Vagina (tissue), 2 donors: ENCODE data around the gene CAST.

Experiments
- POLR2A ChIP-seq, 2 donors: fragments of 450-650 bp; IDR thresholded peaks; one replicate each; pipeline ENCODE4 v1.6.1; 2017; ENCODE audit warnings: antibody characterized with exemption in 2 of 2, mild to moderate bottlenecking in 2 of 2, moderate library complexity in 2 of 2
- TF ChIP-seq, protein P1 (sequence below), 3 experiments: fragments of 450-650 bp in 2 of 3; fragments of 200-600 bp in 1 of 3; sonication (generic) in 1 of 3; IDR thresholded peaks; one replicate each; pipeline ENCODE4 v1.5.1; 2017 to 2019; ENCODE audit warnings: antibody characterized with exemption in 3 of 3, mild to moderate bottlenecking in 2 of 3, moderate library complexity in 2 of 3

DNA sequence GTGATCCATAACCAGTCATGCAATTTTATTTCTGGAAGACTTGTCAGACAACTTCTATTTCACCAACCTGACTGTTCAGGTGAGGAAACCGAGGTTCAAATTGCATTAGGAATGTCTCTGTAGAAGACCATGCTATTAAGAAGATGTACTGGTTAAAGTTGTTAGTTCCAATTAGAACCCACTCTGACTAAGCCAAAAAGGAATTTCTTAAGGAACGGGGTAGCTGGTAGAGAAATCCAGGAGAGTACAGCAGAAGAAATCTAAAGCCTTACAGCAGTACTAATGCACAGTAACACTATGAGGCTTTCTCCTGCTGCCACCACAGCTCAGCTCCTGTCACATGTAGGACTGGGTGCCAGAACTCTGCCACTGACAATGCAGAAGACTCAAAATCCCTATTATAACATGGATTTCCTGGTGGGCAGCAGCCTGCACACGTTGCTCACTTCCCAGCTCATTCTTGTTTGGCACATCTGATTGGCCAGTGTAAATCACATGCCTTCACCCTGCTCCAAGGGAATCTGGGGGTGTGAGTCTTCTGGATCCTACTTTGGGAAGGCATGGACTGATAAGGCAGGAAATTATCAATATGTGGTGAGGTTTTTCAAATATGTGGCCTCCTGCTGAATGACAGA, 37.1 kb downstream of the CAST start:
- TF ChIP-seq, protein P1, sequence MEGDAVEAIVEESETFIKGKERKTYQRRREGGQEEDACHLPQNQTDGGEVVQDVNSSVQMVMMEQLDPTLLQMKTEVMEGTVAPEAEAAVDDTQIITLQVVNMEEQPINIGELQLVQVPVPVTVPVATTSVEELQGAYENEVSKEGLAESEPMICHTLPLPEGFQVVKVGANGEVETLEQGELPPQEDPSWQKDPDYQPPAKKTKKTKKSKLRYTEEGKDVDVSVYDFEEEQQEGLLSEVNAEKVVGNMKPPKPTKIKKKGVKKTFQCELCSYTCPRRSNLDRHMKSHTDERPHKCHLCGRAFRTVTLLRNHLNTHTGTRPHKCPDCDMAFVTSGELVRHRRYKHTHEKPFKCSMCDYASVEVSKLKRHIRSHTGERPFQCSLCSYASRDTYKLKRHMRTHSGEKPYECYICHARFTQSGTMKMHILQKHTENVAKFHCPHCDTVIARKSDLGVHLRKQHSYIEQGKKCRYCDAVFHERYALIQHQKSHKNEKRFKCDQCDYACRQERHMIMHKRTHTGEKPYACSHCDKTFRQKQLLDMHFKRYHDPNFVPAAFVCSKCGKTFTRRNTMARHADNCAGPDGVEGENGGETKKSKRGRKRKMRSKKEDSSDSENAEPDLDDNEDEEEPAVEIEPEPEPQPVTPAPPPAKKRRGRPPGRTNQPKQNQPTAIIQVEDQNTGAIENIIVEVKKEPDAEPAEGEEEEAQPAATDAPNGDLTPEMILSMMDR (IDR thresholded peaks at IDR 0.05): no peak
- TF ChIP-seq POLR2A (IDR thresholded peaks at IDR 0.05): no peak
